Activated CD4-positive, alpha-beta T cell treated with anti-CD3 and anti-CD28 coated beads for 4 hours (primary cell): ENCODE data around the gene DLG5.

Experiments used
- DNase-seq, 2 donors: peaks; one replicate each; pipeline ENCODE4 v3.0.0-alpha.2; 2020

Gene DLG5

GRCh38 chr10:77841711-77842375 lies 84.7 kb downstream of the DLG5 start:
- DNase-seq: no peak

- DNase-seq: no peak
Observed at GRCh38 chr10:77840636-77841035, 85.9 kb downstream of the DLG5 start.

GRCh38 chr10:77837925-77838595 lies 88.5 kb downstream of the DLG5 start:
- no peak for DNase-seq

GRCh38 chr10:77837248-77837924 lies 89.2 kb downstream of the DLG5 start:
- DNase-seq: peak; percentile 53 to 68

- DNase-seq: peak; percentile 53 to 64
Observed at GRCh38 chr10:77836299-77836820, 90.2 kb downstream of the DLG5 start.

GRCh38 chr10:77835669-77836086 lies 90.9 kb downstream of the DLG5 start:
- DNase-seq: no peak

- no peak for DNase-seq
Observed at GRCh38 chr10:77834943-77835668, 91.4 kb downstream of the DLG5 start.

GRCh38 chr10:77834540-77834939 lies 92.0 kb downstream of the DLG5 start:
- no peak for DNase-seq

- DNase-seq: no peak
Observed at GRCh38 chr10:77833792-77834191, 92.8 kb downstream of the DLG5 start.

- no peak for DNase-seq
Observed at GRCh38 chr10:77833225-77833624, 93.3 kb downstream of the DLG5 start.

GRCh38 chr10:77832238-77832637 lies 94.3 kb downstream of the DLG5 start:
- DNase-seq: peak; percentile 10 to 16

- DNase-seq: no peak
Observed at GRCh38 chr10:77829356-77829755, 97.2 kb downstream of the DLG5 start.

- DNase-seq: no peak
Observed at GRCh38 chr10:77828377-77828776, 98.2 kb downstream of the DLG5 start.

- no peak for DNase-seq
Observed at GRCh38 chr10:77827366-77827765, 99.2 kb downstream of the DLG5 start.

- DNase-seq: no peak
Observed at GRCh38 chr10:77825965-77826364, 100.6 kb downstream of the DLG5 start.

GRCh38 chr10:77824908-77825307 lies 101.6 kb downstream of the DLG5 start:
- no peak for DNase-seq

GRCh38 chr10:77823811-77824542 lies 102.6 kb downstream of the DLG5 start:
- DNase-seq: no peak

GRCh38 chr10:77821551-77821950 lies 105.0 kb downstream of the DLG5 start:
- DNase-seq: no peak

GRCh38 chr10:77821036-77821435 lies 105.5 kb downstream of the DLG5 start:
- no peak for DNase-seq

GRCh38 chr10:77820349-77820748 lies 106.2 kb downstream of the DLG5 start:
- DNase-seq: no peak

GRCh38 chr10:77819210-77820112 lies 107.1 kb downstream of the DLG5 start:
- no peak for DNase-seq
